Medulla oblongata (tissue), 1 donor: ENCODE measurements around the gene CCR2.
"Not testable (repeated sequence)": the region's sequence is repeated elsewhere in the genome, so short reads cannot be mapped to it uniquely, and the experiment has no call there.

Source experiments
- DNase-seq: peaks from one replicate; pipeline ENCODE4 v3.0.0-alpha.2; 2015; ENCODE audit errors: extremely low spot score

The CCR2 gene

GRCh38 chr3:46353647-46354410 is at the start of gene CCR2:
Gene CCR2 (plus strand): TSS chr3:46354111. CDS start chr3:46357528, 3,417 bp downstream.
- no peak for DNase-seq

DNA sequence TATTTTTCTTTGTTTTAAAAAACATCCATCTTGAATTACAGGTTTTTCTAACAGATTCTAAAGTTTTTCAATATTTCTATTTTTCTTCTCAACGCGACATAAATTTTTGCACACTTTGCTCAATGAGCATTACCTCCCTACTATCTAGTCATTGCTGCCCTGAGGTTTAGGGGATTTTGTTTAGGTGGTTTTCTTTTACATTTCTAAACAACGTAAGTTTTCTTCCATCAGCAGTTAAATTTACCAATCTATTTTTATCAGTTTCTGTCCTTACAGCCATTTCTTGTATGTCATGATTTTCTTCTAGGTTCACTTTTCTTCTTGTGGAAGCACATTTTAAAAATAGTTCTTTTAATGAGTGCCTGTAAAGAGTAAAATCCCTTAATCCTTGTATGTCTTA is 49.2 kb upstream of the CCR2 start:
- DNase-seq: no peak

- peak; percentile 82 for DNase-seq
Observed at GRCh38 chr3:46312991-46313390, 40.9 kb upstream of the CCR2 start.

DNA sequence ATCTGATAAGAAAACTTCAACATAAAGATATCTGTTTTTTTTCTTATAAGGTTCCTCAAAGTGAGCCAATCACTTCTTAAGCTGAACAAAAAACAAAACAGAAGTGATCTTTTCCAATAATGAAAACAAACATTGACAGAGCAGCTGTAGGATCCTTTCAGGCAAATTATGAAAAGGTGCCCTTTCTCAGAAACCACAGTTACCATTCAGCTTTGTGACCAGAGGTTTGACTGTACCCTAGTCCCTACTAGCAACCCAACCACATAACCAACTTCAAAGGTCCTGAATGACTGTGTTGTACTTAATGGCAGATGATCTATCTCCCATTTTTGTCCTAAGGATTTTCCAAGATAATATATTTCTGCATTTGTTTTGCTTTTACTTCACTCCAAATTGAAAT is 39.4 kb upstream of the CCR2 start:
- DNase-seq: no peak

DNA sequence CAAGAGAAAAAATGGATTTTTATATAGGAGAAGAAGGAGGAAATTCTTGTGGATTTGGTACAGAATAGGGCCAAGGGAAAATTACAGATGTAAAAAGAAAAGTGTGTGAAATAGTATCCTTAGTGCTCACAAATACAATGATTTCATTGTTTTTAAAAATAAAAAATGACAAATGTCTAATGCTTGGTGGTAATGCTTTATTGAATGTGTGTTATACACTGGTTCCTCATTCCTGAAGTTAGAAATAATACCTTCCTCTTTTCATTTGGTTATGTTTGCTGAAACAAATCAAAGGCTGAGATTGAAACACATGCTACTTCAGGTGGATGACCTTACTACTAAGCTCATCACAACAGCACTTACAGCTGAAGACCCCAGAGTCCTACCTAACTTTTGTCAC is 37.7 kb upstream of the CCR2 start:
- no peak for DNase-seq

DNA sequence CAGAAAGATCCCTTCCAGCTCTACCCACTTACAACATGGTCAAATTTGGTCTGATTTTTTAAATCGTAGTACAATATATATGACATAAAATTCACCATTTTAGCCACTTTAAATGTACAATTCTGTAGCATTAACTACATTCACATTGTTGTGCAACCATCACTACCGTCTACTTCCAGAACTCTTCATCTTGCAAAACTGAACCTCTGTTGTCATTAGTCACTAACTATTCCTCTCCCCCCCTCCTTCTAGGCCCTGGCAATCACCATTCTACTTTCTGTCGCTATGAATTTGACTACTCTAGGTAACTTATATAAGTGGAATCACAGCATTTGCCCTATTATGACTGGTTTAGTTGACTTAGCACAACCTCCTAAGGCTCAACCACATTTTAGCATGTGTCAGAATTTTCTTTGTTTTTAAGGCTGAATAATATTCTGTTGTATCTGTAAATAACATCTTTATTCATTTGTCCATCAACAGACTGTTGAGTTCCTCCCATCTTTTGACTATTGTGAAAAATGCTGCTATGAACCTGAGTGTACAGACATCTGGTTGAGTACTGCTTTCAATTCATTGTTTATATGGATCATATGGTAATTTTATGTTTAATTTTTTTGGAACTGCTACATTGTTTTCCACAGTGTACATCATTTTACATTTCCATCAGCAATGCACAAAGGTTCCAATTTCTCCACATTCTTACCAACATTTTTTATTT is 35.5 kb upstream of the CCR2 start:
- DNase-seq: no peak

DNA sequence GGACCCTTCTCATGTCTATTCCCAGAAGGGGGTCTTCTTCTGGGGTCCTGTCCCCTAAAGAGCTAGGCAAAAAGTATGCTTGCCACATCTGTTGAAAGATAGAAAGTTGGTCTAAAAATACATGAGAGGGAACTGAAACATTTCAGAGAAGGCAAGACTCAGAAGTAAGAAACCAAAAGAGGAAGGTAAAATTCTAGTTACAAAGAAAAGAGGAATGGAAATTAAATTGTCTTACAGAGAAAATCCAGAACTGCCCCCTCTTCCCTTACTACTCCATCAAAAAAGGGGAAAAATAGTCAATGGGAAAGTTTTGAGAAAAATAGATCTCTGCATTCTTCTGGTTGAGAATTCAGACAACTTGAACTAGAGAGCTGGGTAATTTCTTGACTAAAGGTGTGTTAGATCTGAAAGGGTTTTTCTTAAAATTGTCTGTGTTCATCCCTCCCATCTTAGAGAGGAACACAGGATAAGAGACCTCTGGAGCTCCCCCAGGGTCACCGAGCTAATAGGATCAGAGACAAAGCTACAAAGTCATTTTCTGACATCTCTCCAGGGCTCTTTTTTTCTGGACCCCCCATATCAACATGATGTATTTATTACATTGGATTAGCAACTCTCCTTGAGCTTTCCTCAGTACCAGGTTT is 32.3 kb upstream of the CCR2 start:
- peak; percentile 63 for DNase-seq

GRCh38 chr3:46324036-46324435 is 29.9 kb upstream of the CCR2 start:
- DNase-seq: no peak

DNA sequence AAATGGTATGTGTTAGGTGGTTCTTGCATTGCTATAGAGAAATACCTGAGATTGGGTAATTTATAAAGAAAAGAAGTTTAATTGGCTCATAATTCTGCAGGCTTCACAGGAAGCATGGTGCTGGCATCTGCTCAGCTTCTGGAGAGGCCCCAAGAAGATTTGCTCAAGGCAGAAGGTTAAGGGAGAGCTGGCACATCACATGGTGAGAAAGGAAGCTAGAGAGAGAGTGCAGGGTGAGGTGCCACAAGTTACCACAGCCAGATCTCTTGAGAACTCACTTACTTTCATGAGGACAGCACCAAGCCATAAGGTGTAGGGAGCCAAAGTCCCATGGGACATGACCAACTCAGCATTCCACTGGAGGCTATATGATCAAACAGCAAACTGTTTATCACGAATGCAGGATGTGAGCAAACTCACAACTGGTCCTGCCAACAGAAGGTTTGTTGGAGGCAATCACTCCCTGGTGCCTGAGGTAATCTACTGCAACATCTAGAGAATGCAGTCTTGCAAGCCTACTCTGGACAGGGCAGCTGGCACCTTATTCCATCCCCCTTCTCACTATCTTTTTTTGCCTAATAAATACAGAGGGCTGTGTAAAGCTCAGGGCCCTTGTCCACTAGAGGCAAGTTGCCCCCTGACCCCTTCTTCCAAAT is 28.1 kb upstream of the CCR2 start:
- DNase-seq: no peak

DNA sequence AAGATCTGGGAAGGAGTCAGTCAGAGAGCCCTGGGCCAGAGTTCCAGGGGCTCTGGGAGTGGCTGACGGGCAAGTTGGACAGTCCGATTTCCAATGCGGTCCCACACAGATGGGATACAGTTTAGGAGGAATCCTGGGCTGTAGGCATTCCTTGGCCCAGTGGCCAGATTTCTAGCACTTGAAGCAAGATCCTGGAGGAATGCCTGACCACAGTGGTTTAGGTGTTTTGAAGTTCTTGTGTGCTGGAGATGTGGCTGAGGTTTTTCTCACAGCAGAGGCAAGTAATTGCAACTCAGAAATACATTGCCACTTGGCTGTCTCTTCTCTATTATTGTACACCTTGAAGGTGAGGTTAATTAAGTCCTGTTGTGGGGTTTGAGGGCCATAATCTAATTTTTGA is 23.2 kb upstream of the CCR2 start:
- DNase-seq: not testable (repeated sequence)

GRCh38 chr3:46334741-46335478 is 19.0 kb upstream of the CCR2 start:
- no peak for DNase-seq

DNA sequence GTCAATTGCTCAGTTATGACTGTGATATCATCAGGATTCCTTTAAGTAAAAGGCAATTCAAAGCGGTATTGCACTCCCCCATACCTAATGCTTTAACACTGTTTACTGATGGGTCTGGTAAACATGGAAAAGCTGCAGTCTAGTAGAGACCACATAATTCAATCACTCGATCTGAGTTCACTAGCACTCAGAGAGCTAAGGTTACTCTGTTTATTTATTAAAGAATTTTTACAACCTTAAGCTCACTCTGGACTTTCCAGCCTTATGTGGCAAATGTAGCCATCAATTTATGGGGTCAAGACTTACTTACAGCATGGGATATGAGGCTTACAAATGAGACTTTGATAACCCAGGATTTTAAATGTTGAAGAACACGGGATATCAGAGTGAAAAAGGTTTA is 18.4 kb upstream of the CCR2 start:
- no peak for DNase-seq

DNA sequence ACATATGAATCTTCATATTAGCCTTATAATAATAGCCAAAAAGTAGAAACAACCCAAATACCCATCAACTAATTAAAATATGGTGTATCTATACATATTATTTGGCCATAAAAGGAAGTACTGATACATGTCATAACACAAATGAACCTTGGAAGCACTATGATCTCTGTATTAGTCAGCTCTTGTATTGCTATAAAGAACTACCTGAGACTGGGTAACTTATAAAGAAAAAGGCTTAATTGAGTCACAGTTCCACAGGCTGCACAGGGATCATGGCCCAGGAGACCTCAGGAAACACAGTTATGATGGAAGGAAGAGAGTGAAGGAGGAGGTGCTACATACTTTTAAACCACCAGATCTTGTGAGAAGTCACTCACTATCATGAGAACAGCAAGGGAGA is 16.0 kb upstream of the CCR2 start:
- DNase-seq: no peak

- no peak for DNase-seq
Observed at GRCh38 chr3:46338840-46339239, 15.1 kb upstream of the CCR2 start.

DNA sequence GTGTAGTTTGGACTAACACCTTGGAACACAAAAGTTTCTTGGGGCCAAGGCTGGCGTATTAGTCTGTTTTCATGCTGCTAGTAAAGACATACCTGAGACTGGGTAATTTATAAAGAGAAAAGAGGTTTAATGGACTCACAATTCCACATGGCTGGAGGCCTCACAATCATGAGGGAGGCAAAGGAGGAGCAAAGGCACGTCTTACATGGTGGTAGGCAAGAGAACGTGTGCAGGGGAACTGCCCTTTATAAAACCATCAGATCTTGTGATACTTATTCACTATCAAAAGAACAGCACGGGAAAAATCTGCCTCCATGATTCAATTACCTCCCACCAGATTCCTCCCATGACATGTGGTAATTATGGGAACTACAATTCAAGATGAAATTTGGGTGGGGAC is 9.4 kb upstream of the CCR2 start:
- DNase-seq: no peak

DNA sequence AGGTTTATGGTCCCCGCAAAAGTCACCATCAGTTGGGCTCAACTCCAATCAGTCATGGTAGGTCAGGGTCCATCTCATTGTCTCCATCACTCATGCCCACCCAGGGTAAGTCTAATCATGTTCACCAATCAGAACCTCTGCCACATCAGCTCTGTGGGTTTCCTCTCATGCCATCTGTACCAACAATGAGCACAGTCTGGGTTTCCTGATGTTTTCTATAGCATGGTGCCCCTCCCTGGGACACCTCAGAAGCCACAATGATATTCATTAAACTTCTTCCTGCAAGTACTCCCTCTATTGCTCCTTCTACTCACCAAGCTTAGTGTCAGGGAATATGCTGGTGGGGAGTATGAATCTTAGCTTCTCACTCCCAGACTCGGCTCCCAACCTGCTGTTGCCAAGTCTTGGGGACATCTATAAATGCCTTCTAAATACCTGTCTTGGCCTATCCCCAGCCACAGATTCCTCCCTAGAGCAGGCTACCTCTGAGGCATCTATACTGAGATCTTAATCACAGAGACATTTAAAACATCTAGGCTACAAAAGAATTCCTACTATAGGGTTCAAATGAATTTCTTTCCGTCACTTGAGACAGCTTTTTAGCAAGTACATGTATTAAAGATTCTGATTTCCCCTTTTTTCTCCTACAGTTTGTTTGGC is 5.0 kb upstream of the CCR2 start:
- no peak for DNase-seq

DNA sequence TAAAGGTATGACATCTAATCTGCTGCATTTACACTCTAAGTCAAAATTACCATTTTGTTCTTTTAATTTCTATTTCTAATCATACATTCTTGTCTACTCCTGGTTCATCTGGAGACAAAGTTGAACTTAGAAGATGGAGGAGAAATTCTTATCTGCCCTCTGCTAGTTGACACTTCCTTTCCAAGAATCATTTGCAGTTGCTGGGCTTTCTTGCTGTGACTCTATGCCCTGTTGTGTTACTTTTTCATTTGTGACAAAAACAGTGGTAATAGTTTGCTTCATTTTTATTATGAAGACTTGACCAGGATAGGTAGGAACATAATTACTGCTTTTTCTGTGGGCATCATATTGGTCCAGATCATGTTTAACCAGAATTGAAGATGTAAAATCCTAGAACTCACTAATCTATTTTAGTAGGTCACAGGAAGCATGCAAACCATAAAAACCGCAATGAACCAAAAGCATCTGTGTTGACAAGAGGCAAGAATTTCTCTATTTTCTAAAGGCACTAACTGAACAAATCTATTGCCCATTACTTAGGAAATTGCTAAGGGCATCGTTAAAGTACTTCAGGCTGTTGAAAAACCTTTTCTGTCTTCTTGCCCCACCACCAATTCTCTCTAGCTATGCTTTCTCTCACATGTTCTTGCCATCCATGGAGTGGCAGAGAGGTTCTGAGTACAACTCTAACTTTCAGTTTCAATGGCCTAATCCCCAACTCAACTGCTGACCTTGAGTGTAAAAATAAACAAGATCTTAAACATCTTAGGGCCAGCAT is 4.2 kb upstream of the CCR2 start:
- peak; percentile 28 for DNase-seq

DNA sequence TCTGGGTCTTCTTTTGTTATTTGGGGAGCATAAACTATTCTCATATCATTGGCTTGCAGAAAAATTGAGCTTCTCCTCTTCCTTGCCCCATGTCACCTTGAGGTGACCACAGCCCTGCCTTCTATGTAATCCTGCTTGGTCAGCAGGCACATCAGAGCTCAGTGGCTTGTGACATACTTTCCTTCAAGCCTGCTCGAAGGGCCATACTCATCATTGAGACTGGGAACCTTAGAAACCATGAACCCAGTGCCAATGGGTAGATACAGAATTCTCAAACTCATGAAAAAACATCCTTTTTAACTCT is 3.7 kb upstream of the CCR2 start:
- no peak for DNase-seq

- no peak for DNase-seq
Observed at GRCh38 chr3:46351646-46352045, 2.3 kb upstream of the CCR2 start.

- no peak for DNase-seq
Observed at GRCh38 chr3:46353090-46353489, 821 bp upstream of the CCR2 start.

GRCh38 chr3:46354478-46354877 is 567 bp downstream of the CCR2 start:
- no peak for DNase-seq
